NCI-H82 (cell line): Measurements from ENCODE around the gene P3H1.
"Not testable (repeated sequence)": the region's sequence is repeated elsewhere in the genome, so short reads cannot be mapped to it uniquely, and the experiment has no call there.

Experiments
- DNase-seq: peaks from one replicate; lab custom pipeline; 2025; lab: John Stamatoyannopoulos, UW

P3H1 gene

GRCh38 chr1:42766741-42767509, at the start of gene P3H1, which contains the start of gene C1orf50:
Gene P3H1 (minus strand): TSS chr1:42767028. CDS start chr1:42766971, 57 bp downstream.
Gene C1orf50 (plus strand): TSS chr1:42767249. CDS start chr1:42767312, 63 bp downstream.
- peak; percentile 100 for DNase-seq

GRCh38 chr1:42815941-42816584, 49.2 kb upstream of the P3H1 start:
- DNase-seq: peak; percentile 72

GRCh38 chr1:42814815-42815214, 48.0 kb upstream of the P3H1 start:
- DNase-seq: not testable (repeated sequence)

GRCh38 chr1:42807056-42807668, 40.3 kb upstream of the P3H1 start:
- peak; percentile 98 for DNase-seq

- no peak for DNase-seq
Observed at GRCh38 chr1:42806593-42806992, 39.8 kb upstream of the P3H1 start.

GRCh38 chr1:42806171-42806570, 39.3 kb upstream of the P3H1 start:
- DNase-seq: peak; percentile 52

DNA sequence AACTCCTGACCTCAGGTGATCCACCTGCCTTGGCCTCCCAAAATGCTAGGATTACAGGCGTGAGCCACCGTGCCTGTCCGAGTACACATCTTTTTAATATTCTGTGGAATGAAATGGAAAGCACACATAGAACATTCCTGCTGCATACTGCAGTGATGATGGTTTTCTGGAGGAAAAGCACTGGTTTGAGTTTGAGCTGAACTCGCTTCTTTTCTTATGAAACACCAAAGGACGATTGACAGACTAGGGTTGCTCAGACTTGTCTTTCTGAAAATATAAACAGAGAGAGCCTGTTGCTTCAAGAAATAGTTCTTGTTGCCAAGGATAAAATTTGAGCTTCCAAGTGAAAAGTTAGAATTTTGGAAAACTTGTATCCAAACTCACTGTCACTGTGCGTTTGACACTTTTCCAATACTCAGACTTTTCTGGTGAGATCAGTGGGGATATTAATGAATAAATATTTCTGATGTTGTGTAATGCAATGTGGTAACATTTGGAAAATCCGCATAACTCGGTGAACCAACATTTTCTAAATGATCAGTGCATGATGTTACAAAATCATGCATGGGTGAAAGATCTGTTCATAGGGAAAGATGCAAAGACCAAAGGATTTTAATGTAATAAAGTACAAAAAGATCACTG, 35.1 kb upstream of the P3H1 start:
- no peak for DNase-seq

DNA sequence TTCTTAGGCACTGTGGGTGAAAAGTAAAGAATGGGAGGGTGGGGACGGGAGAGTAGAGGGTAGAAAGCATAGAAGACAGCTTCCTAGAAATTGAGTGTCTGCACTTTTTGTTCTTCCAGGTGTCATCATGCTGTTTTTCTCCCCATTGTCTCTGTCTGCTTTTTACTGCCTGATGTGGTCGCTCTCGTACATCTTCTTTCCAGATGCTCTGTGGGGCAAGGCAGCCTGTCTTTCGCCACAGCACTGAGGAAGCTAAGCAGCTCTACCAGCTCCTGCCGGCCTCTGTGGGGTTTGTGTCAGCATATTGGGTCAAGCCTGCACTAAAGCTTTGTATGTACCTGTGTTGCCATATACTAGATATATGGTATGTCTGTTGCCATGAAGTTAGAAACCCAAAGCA, 31.2 kb upstream of the P3H1 start:
- no peak for DNase-seq

- DNase-seq: no peak
Observed at GRCh38 chr1:42797414-42797813, 30.6 kb upstream of the P3H1 start.

DNA sequence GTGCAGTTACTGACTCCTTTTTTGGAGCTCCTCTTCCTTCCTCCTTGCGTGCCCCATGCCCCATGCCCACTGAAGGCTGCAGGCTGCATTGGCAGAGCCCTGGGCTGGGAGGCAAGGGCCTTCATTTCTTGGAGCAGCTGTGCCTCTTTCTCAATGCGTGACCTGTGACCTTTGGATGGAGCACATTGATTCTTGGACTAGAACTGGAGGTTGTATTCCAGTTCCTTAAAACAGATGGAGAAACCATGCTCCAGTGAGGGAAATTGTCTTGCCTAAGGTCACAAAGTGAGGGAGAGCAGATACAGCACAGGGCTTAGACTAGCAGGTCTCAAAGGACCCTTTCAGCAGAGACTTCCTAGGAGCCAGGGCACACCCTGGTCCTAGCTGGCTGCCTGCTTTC, 27.0 kb upstream of the P3H1 start:
- DNase-seq: no peak

DNA sequence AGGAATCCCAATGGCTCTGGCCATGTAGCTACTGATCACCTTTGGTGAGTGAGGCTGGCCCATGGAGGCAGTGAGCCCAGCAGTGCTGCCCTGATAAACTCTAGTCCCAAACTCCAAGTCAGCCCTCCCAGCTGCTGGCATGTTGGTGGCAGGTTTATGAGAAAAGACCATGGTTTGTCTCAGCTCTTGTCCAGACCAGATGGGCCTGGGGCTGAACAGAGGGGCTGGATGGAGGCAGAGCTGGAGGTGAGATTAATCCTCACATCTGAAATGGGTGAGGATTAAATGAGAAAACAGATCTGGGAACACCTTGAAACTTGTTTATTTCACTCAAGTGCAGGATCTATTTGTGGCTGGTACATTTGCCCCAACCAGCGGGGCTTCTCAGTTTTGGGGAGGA, 21.2 kb upstream of the P3H1 start:
- peak; percentile 88 for DNase-seq

DNA sequence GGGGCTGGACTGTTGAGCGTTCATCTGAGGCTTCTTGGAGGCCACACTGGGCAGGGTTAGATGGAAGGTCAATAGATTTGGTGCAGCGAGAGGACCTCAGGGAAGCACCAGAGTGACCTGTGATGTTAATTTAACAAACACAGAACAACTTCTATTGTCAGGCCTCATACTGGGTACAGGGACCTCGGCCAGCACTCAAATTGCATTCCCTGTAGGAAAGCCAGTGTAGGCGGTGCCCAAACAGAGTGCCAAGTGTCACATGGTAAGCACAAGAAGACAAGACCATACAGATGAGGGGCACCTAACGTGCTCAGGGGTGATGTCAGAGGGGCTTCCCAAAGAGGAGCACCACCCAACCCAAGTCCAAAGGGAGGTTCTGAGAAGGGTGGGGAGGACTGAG, 19.3 kb upstream of the P3H1 start:
- DNase-seq: no peak

GRCh38 chr1:42784946-42785693, 18.3 kb upstream of the P3H1 start, which contains the start of gene TMEM269:
Gene TMEM269 (plus strand): TSS chr1:42784991. CDS start chr1:42789894, 4,903 bp downstream.
- no peak for DNase-seq

GRCh38 chr1:42784547-42784945, 17.7 kb upstream of the P3H1 start:
- no peak for DNase-seq

DNA sequence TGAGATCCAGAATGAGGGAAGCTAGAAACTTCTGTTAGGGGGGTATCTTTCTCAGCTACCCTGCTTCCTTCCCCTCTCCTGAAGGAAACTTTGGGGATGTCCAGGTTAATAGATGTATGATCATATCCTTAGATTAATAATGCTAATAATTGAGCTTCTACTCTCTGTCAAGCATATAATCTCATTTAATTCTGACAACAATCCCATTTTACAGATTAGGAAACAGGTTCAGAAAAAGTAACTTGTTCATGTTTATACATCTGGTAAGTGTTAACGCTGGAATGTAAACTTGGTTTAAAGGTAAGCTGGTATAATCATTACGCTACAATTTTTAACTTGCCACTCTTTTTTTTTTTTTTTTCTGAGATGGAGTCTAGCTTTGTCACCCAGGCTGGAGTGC, 16.3 kb upstream of the P3H1 start:
- DNase-seq: no peak

DNA sequence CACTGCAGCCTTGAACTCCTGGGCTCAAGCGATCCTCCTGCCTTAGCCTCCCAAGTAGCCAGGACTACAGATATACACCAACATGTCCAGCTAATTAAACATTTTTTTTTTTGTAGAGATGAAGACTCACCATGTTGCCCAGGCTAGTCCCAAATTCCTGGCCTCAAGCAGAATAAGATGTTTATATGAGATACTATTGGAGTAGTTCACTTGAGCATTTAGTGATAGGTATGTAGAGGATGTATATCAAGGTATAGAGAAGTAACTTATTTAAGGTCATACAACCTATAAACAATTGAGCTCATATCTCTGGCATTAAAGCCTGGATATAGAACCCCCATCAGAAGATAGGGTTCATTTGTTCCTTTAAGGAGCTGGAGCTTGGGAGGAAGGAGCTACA, 13.3 kb upstream of the P3H1 start:
- DNase-seq: no peak

DNA sequence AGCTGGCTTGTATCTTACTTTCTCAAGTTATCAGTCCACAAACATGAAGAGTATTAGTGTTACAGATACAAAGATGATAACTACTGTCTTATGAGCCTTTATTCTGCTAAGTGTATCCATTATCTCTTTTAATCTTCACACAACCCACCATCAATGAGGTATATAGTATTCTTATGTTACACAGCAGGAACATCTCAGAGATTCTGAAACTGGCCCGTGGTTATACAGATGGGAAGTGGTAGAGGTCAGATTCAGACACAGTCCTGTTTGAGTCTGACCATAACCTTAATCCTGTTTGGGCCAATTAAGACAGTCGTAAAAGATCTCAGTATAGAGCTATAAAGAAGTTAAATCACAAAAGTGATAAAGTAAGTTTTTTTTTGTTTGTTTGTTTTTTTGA, 12.9 kb upstream of the P3H1 start:
- DNase-seq: no peak

DNA sequence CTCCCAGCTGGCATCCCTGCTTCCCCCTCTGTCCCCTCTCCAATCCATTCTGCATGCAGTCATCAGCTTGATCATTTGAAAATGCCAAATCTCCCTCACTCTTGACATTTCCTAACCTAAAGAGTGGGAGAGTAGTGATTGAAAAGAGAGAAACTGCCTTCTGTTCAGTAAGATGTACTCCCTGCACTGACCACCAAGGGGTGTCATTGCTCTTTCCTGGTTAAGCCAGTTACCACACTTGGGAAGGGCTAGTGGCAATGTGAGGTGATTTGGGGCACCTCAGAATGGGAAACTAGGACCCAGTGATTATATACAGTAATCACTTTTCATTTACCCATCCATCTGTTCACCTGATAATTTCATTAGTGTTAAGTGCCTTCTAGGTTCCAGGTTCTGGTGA, 11.0 kb upstream of the P3H1 start:
- peak; percentile 91 for DNase-seq

DNA sequence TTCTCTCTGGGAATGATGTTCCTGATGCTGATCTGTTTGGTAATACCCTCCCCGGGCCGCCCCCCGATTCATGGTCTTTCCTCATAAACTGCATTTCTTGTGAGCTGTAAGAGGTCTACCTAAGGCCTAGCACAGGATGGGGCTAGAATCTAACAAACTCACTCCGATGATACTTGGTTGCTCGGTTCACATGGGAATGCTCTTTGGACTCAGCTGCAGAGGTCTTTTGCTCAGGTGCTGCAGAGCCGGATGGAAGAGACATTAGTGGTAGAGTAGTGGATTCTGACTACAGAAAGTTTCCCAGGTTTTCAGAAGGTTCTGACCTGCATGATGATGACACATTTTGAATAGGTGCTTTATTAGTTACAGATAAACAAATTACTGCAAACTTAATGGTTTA, 9.7 kb upstream of the P3H1 start:
- no peak for DNase-seq

DNA sequence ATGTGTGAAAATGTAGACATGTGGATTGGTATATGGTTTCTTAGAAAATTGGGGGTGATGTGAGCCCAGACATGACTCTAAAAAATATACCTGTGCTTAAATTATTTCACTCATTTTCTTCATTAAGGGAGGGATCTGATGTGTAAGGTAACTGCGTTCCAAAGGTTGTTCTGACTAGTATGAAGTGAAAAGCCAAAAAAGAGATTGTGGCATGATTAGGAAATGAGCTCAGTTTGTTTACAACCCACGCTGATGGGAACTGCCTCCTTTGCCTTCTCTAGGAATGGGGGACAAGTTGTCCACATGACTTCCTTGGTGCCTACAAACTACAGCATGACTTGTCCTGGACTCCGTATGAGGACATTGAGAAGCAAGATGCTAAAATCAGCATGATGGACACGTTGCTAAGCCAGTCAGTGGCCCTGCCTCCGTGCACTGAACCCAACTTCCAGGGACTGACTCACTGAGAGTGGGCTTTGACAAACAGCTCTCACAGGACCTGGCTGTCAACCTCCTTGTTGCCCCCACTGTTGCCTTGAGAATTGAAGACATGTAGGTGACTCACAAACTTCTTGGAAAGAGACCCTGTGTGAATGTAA, 8.2 kb upstream of the P3H1 start:
- no peak for DNase-seq

DNA sequence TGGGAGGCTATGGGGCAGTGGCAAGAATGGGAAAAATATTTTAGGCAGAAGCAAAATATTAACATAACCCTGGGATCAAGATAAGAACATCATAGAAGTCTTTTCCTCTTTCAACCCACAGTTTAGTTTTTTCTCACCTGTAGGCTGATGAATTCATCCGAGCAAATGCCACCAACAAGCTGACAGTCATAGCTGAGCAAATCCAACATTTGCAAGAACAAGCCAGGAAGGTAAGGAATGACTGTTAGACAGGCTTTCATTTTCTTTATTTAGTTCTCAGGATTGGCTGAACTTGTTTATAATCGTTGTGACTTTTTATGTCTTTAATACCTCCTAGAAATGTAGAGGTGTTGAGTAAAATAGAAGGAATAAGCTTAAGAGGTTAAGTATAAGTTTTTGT, 6.6 kb upstream of the P3H1 start:
- no peak for DNase-seq
